CD14-positive monocyte (primary cell): ENCODE measurements around the gene ZNF692. TPM values are rescaled to one million over a fixed set of nuclear protein-coding genes. Genes with fewer than 3 reads are reported as not detected.

Experiments used
- DNase-seq, 3 donors: peaks; one replicate each; pipeline ENCODE4 v3.0.0-alpha.2; 2011 to 2022
- H2AFZ ChIP-seq: 2 replicates; pipeline ENCODE4 v1.6.0; 2012; ENCODE audit warnings: mild to moderate bottlenecking, low read depth, low read length, inconsistent platforms; ENCODE audit not compliant: insufficient read depth, poor library complexity, severe bottlenecking
- H3K27ac ChIP-seq, 2 donors: 1 replicate in 1 of 2; 2 replicates in 1 of 2; pipeline ENCODE4 v1.5.1; 2012 to 2013; ENCODE audit warnings: low read length in 2 of 2, control low read depth in 1 of 2, inconsistent platforms in 1 of 2, low read depth in 1 of 2, mild to moderate bottlenecking in 1 of 2
- H3K27me3 ChIP-seq, 2 donors: one replicate each; pipeline versions ENCODE4 v1.6.0 to v1.6.1; 2011 to 2013; ENCODE audit warnings: low read length in 2 of 2; ENCODE audit not compliant: control insufficient read depth in 2 of 2, insufficient read depth in 2 of 2
- H3K36me3 ChIP-seq, 2 donors: replicated peaks in 1 of 2; 1 replicate in 1 of 2; 2 replicates in 1 of 2; pipeline versions ENCODE4 v1.5.1 to v1.6.1; 2012 to 2013; ENCODE audit warnings: low read length in 2 of 2, control low read depth in 1 of 2, inconsistent platforms in 1 of 2, mild to moderate bottlenecking in 1 of 2; ENCODE audit not compliant: insufficient read depth in 2 of 2, control insufficient read depth in 1 of 2
- H3K4me1 ChIP-seq, 2 donors: 1 replicate in 1 of 2; 2 replicates in 1 of 2; pipeline versions ENCODE4 v1.5.1 to v1.6.1; 2012 to 2013; ENCODE audit warnings: low read length in 2 of 2, control low read depth in 1 of 2, inconsistent platforms in 1 of 2, mild to moderate bottlenecking in 1 of 2, moderate library complexity in 1 of 2; ENCODE audit not compliant: insufficient read depth in 2 of 2, control insufficient read depth in 1 of 2
- H3K4me2 ChIP-seq: replicated peaks from 2 replicates; pipeline ENCODE3; 2012; ENCODE audit warnings: low read length, moderate library complexity, mild to moderate bottlenecking; ENCODE audit not compliant: poor library complexity, severe bottlenecking; ENCODE audit errors: extremely low read depth
- H3K4me3 ChIP-seq, 3 experiments: fragments of 200-600 bp in 1 of 3; sonication (generic) in 1 of 3; replicated peaks in 1 of 3; 1 replicate in 2 of 3; 2 replicates in 1 of 3; pipeline ENCODE4 v1.5.1; 2011 to 2013; ENCODE audit warnings: low read length in 3 of 3, mild to moderate bottlenecking in 3 of 3, control low read depth in 2 of 3, low read depth in 2 of 3, inconsistent platforms in 1 of 3, moderate library complexity in 1 of 3
- H3K79me2 ChIP-seq: 2 replicates; pipeline ENCODE4 v1.6.0; 2012; ENCODE audit warnings: mild to moderate bottlenecking, control low read depth, inconsistent platforms, low read length, moderate library complexity; ENCODE audit not compliant: insufficient read depth
- H3K9ac ChIP-seq: 2 replicates; pipeline ENCODE4 v1.6.0; 2017; ENCODE audit warnings: low read length, mild to moderate bottlenecking; ENCODE audit not compliant: insufficient read depth, poor library complexity, severe bottlenecking
- H3K9me3 ChIP-seq, 2 donors: replicated peaks in 1 of 2; 1 replicate in 1 of 2; 2 replicates in 1 of 2; pipeline versions ENCODE4 v1.5.1 to v1.6.1; 2012 to 2013; ENCODE audit warnings: low read length in 2 of 2, control low read depth in 1 of 2; ENCODE audit not compliant: control insufficient read depth in 1 of 2, insufficient read depth in 1 of 2
- H4K20me1 ChIP-seq: 2 replicates; pipeline ENCODE4 v1.6.0; 2012; ENCODE audit warnings: mild to moderate bottlenecking, low read length, control low read depth, moderate library complexity; ENCODE audit not compliant: insufficient read depth
- H3K27ac Mint-ChIP-seq, 7 donors: one replicate each; pipeline ENCODE4 v1.8.0; 2020; ENCODE audit warnings: mild to moderate bottlenecking in 7 of 7, mixed read lengths in 7 of 7, moderate library complexity in 6 of 7, inconsistent platforms in 2 of 7
- H3K27me3 Mint-ChIP-seq, 3 donors: one replicate each; pipeline ENCODE4 v1.8.0; 2021 to 2022; ENCODE audit warnings: low read depth in 3 of 3, mild to moderate bottlenecking in 3 of 3, mixed read lengths in 3 of 3, moderate library complexity in 3 of 3, inconsistent platforms in 1 of 3
- H3K36me3 Mint-ChIP-seq, 2 donors: one replicate each; pipeline ENCODE4 v1.8.0; 2020; ENCODE audit warnings: mixed read lengths in 2 of 2, inconsistent platforms in 1 of 2, mild to moderate bottlenecking in 1 of 2
- H3K4me1 Mint-ChIP-seq: one replicate; pipeline ENCODE4 v1.8.0; 2020; ENCODE audit warnings: mild to moderate bottlenecking, mixed read lengths
- H3K4me3 Mint-ChIP-seq, 2 donors: one replicate each; pipeline ENCODE4 v1.8.0; 2020; ENCODE audit warnings: mild to moderate bottlenecking in 2 of 2, mixed read lengths in 2 of 2, moderate library complexity in 1 of 2
- H3K9me3 Mint-ChIP-seq, 7 donors: one replicate each; pipeline ENCODE4 v1.8.0; 2020 to 2022; ENCODE audit warnings: mixed read lengths in 7 of 7, mild to moderate bottlenecking in 6 of 7, moderate library complexity in 6 of 7, inconsistent platforms in 2 of 7
- CTCF ChIP-seq: fragments of 200-600 bp; IDR thresholded peaks from one replicate; pipeline ENCODE4 v1.8.0; 2022; ENCODE audit warnings: antibody characterized with exemption, mild to moderate bottlenecking
- WGBS: methylation state at CpG from one replicate; pipeline ENCODE4 v1.1.5; 2013; ENCODE audit warnings: missing lambda C conversion rate; ENCODE audit not compliant: insufficient coverage; 5-methylcytosine and 5-hydroxymethylcytosine counted together
- intact Hi-C, 2 donors: fragments of 100-400 bp; cut with micrococcal nuclease; formaldehyde crosslinking; loops; one replicate each; pipeline versions ENCODE4 v1.15.0 to v1.15.1; 2023
- polyA plus RNA-seq, 3 donors: library from polyadenylated mRNA; depleted of rRNA in 1 of 3; unstranded in 2 of 3; stranded (reverse) in 1 of 3; fragments of 300-500 nt in 2 of 3; fragments of >200 nt in 1 of 3; fragmentation: Illumina TruSeq in 2 of 3; gene quantifications; 1 replicate in 2 of 3; 2 replicates in 1 of 3; pipeline ENCODE4 v1.2.3, GENCODE V29; 2012 to 2021

The ZNF692 gene
- polyA plus RNA-seq, 3 donors, result 2.2 to 59.0 (median 2.4) TPM

DNA sequence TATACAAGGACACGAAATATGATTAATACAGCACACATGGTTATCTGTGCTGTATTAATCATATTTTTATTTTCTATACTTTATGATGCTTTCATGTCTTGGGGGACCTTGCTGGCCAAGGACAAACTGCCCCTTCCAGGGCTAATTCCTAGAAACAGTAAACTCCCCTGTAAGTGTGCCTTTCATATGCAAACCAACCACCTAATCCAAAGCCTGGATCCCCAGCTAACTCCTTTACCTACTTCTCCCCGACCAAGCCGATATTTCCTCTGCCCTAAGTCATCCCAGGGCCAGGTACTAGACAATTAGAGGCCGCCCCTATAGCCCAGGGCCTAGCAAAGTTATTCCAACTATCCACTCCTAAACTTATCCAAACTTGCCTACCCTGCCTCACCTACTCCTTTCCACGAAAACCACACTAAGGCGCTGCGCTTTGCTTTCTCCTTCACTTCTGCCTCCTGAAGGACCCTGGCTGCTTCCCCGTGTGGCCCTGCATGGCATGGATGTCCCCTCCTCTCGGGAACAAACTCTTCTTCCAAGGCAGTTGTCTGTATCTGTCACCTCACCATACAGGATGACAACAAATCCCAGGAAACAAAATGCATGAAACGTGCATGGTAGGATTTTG, 43.4 kb downstream of the ZNF692 start:
- Mint-ChIP-seq H3K27ac (peak overlapping the region; percentile 82 to 96 (median 94)), H3K9me3 (no peaks in the 10 kb centered on the region)
- intact Hi-C loops, result no loop called here

GRCh38 chr1:248814351-248814750, 44.5 kb downstream of the ZNF692 start:
- H3K9me3 Mint-ChIP-seq, result no peaks in the 10 kb centered on the region
- Histone ChIP-seq H4K20me1 (peaks cover 11% of the 10 kb centered on the region), H2AFZ (no peak overlapping the region), H3K4me1 (peaks cover 72% of the 10 kb centered on the region in 2 donors), H3K9me3 (no peaks in the 10 kb centered on the region), H3K4me3 (no peak overlapping the region), H3K27me3 (no peaks in the 10 kb centered on the region), H3K79me2 (peaks cover 26% of the 10 kb centered on the region), H3K9ac (no peak overlapping the region), H3K27ac (no peak overlapping the region), H3K36me3 (peaks cover 53 to 67% of the 10 kb centered on the region in 2 donors), H3K4me2 (no peak overlapping the region)
- H3K27ac Mint-ChIP-seq, result peak overlapping the region in 5 of 7 donors; percentile 6 to 38 (median 33)
- DNase-seq, result no peak
- H3K4me3 Mint-ChIP-seq, result no peak overlapping the region
- peaks cover 68 to 75% of the 10 kb centered on the region in 2 donors for H3K36me3 Mint-ChIP-seq
- intact Hi-C loops, result no loop called here
- peaks cover 0 to 4% (median 0%) of the 10 kb centered on the region in 3 donors for H3K27me3 Mint-ChIP-seq
- H3K4me1 Mint-ChIP-seq, result peaks cover 73% of the 10 kb centered on the region
- WGBS, result 89% methylated on average over 8 of the region's 16 CpGs
- TF ChIP-seq CTCF, result no peak

More for the DNA sequence above, 43.4 kb downstream of the ZNF692 start:
- no peaks in the 10 kb centered on the region for H3K9me3 ChIP-seq
- no peak overlapping the region for H2AFZ ChIP-seq
- peaks cover 63 to 65% of the 10 kb centered on the region in 2 donors for H3K4me1 ChIP-seq
- H3K4me3 Mint-ChIP-seq, result no peak overlapping the region
- H3K4me1 Mint-ChIP-seq, result peaks cover 67% of the 10 kb centered on the region
- H3K4me3 ChIP-seq, result no peak overlapping the region
- peaks cover 56 to 76% of the 10 kb centered on the region in 2 donors for H3K36me3 ChIP-seq
- WGBS, result 94% methylated on average over 6 of the region's 10 CpGs
- no peak for DNase-seq
- H3K27me3 Mint-ChIP-seq, result peaks cover 0 to 4% (median 0%) of the 10 kb centered on the region in 3 donors
- no peak for TF ChIP-seq CTCF
- H4K20me1 ChIP-seq, result peaks cover 11% of the 10 kb centered on the region
- no peak overlapping the region for H3K9ac ChIP-seq
- H3K36me3 Mint-ChIP-seq, result peaks cover 75 to 81% of the 10 kb centered on the region in 2 donors
- no peaks in the 10 kb centered on the region for H3K27me3 ChIP-seq
- H3K79me2 ChIP-seq, result peaks cover 36% of the 10 kb centered on the region
- peak overlapping the region in 1 of 2 donors; percentile 88 for H3K27ac ChIP-seq
- no peak overlapping the region for H3K4me2 ChIP-seq
